H1 (cell line): ENCODE data around the gene GATAD2B. TPM values are rescaled to one million over a fixed set of nuclear protein-coding genes. Genes with fewer than 3 reads are reported as not detected.

Source experiments
- HDAC6 ChIP-seq: IDR thresholded peaks from one replicate; pipeline ENCODE4 v1.7.1; 2012; ENCODE audit warnings: low read depth, mild to moderate bottlenecking, inconsistent platforms, low read length, moderate library complexity
- SUZ12 ChIP-seq: fragments of 200-600 bp; sonication (generic); IDR thresholded peaks from 2 replicates; pipeline ENCODE4 v1.6.1; 2012; ENCODE audit warnings: mild to moderate bottlenecking, inconsistent platforms, low read length, moderate library complexity, mixed read lengths
- polyA plus RNA-seq, 7 experiments: library from polyadenylated mRNA; depleted of rRNA in 3 of 7; stranded (reverse) in 5 of 7; unstranded in 2 of 7; fragments of >200 nt in 5 of 7; fragments of 200-250 nt in 2 of 7; gene quantifications; 1 replicate in 5 of 7; 2 replicates in 1 of 7; 4 replicates in 1 of 7; pipeline versions ENCODE4 v1.2.1 to v1.2.3, GENCODE V29; 2011 to 2013; ENCODE audit warnings: missing spikeins in 2 of 7, mixed read lengths in 2 of 7
- total RNA-seq: library from RNA; stranded (reverse); fragmentation: NEBNext Ultra II Directional; extraction: Animal tissue kit (Norgen Biotek cat#: 25700); gene quantifications from 2 replicates; pipeline ENCODE4 v1.2.1, GENCODE V29; 2021

Gene GATAD2B
- total and polyA plus RNA-seq, 2 of the 8 experiments (the other 6 are each of a cell fraction or from before 2014, with no cell fraction given): 8.4 to 39.1 TPM

DNA sequence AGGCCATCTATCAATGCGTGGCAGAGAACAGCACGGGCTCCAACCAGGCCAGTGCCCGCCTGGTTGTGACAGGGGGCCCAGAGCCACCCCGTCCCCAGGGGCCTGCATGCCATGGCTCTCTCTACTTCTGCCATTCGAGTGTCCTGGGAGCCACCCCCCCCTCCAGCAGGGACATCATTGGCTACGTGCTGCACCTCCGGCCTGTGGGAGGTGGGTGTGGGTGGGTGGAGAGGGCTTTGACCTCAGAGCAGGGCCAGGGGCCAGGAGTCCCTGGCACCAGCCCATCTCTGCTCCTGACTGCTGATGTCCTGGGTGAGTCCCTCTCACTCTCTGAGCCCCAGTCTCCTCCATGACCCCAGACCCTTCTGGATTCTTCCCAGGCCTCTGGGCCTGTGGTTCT, 122.3 kb downstream of the GATAD2B start (continued):
- no peak for TF ChIP-seq SUZ12
- TF ChIP-seq HDAC6: no peak
